ENCODE data around the gene B4GALNT4. TPM values are rescaled to one million over a fixed set of nuclear protein-coding genes. Genes with fewer than 3 reads are reported as not detected.
A peak's percentile ranks its signal among the peaks of the same experiment; 100 is the strongest.
"Not testable (repeated sequence)": the region's sequence is repeated elsewhere in the genome, so short reads cannot be mapped to it uniquely, and the experiment has no call there.

The B4GALNT4 gene
- total RNA-seq, 1 experiment from 2014 or later: 56.0 TPM

DNA sequence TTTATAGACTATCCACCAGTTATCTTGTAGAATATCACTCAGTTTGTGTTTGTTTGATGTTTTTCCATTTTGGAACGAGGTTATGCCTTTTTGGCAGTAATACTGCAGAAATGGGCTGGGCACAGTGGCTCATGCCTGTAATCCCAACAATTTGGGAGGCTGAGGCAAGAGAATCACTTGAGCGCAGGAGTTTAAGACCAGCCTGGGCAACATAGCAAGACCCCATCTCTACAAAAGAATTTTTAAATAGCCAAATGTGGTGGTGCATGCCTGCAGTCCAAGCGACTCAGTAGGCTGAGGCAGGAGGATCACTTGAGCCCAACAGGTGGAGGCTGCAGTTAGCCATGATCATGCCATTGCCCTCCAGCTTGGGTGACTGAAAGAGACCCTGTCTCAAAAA lies 22.8 kb upstream of the B4GALNT4 start:
- no peaks in the 10 kb centered on the region for H3K27me3 ChIP-seq (ENCODE audit: control insufficient read depth, insufficient read depth, low read length)
- DNase-seq: no peak
- H3K4me3 ChIP-seq (ENCODE audit: insufficient read depth, low read depth, low read length): no peak overlapping the region
- H3K36me3 ChIP-seq (replicated peaks; ENCODE audit: control insufficient read depth, insufficient read depth, low read length): no peaks in the 10 kb centered on the region

DNA sequence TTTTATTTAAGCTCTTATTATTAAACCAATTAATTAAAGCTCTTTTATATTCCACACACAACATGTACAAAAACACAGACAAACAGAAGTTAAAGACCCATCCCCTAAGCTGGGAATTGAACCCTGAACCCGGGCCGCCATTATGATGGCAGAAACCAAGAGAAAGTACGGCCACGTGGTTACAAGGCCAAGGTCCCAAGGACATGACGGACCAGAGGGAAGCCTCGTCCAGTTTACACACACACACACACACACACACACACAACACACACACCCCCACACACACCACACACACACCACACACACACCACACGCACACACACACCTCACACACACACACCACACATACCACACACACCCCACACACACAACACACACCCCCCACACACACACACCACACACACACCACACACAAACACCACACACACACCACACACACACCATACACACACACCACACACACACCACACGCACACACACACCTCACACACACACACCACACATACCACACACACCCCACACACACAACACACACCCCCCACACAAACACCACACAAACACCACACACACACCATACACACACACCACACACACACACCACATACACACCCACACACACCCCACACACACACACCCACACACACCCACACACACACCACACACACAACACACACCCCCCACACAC lies 19.9 kb upstream of the B4GALNT4 start:
- not testable (repeated sequence) for H3K27me3 ChIP-seq (ENCODE audit: control insufficient read depth, insufficient read depth, low read length); H3K4me3 ChIP-seq (ENCODE audit: insufficient read depth, low read depth, low read length); H3K36me3 ChIP-seq (replicated peaks; ENCODE audit: control insufficient read depth, insufficient read depth, low read length); DNase-seq

DNA sequence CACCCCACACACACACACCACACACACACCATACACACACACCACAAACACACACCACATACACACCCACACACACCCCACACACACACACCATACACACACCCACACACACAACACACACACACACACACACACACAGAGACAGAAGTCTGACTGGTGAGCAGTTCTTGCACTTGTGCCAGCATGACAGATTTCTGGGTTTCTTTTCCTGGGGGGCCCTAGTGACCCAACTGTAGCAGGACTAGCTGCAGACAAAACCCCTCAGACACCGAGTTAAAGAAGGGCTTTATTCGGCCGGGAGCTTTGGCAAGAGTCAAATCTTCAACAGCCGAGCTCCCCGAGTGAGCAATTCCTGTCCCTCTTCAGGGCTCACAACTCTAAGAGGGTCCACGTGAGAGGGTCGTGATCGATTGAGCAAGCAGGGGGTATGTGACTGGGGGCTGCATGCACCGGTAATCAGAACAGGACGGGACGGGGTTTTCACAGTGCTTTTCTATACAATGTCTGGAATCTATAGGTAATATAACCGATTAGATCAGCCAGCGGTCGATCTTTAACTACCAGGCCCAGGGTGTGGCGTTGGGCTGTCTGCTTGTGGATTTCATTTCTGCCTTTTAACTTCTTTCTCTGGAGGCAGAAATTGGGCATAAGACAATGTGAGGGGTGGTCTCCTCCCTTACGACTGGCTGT lies 19.1 kb upstream of the B4GALNT4 start:
- not testable (repeated sequence) for H3K4me3 ChIP-seq (ENCODE audit: insufficient read depth, low read depth, low read length); DNase-seq; H3K36me3 ChIP-seq (replicated peaks; ENCODE audit: control insufficient read depth, insufficient read depth, low read length); H3K27me3 ChIP-seq (ENCODE audit: control insufficient read depth, insufficient read depth, low read length)

DNA sequence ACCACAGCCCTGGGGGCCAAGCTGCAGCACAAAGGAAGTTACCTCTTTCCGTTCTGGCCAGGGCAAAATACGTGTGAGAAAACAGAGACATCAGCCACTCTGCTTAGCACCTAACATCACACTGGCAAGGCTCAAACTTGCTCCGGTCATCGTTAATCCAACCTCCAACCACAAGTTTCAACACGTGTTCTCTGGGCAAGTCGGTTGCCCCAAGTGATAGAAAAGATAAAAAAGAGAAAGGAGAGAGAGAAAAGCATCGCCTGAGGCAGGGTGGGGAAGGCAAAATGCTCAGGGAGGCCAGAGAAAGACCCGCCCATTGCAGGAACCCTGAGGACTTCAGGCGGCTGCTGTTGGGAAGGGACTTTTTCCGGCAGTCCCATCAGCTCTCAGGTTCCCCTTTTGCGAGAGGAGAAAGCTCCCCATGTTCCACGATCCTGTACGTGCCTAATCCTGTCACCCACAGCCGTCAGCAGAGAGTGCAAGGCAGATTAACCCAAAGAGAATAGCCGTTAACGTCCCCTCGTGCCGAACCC lies 18.5 kb upstream of the B4GALNT4 start:
- Histone ChIP-seq H3K4me3 (ENCODE audit: insufficient read depth, low read depth, low read length) (no peak overlapping the region), H3K27me3 (ENCODE audit: control insufficient read depth, insufficient read depth, low read length) (no peaks in the 10 kb centered on the region), H3K36me3 (replicated peaks; ENCODE audit: control insufficient read depth, insufficient read depth, low read length) (no peaks in the 10 kb centered on the region)
- peak; percentile 32 for DNase-seq

DNA sequence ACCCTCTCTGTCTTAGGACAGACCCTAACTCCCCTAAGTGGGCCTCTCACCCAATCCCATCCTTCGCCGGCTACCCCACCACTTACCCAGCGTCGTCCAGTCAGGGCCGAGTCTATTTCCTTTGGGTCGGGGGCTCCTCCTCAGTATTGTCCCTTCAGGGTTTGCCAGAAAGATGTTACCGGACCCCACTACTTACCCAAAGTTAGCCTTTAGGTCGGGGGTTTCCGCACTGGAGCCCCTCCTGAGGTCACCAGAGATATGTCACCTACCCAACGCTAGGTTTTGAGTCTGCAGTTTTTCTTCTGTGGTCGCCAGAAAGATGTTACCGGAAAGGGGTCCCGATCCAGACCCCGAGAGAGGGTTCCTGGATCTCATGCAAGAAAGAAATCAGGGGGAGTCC lies 17.9 kb upstream of the B4GALNT4 start:
- no peaks in the 10 kb centered on the region for H3K27me3 ChIP-seq (ENCODE audit: control insufficient read depth, insufficient read depth, low read length)
- no peaks in the 10 kb centered on the region for H3K36me3 ChIP-seq (replicated peaks; ENCODE audit: control insufficient read depth, insufficient read depth, low read length)
- no peak overlapping the region for H3K4me3 ChIP-seq (ENCODE audit: insufficient read depth, low read depth, low read length)
- DNase-seq: no peak

DNA sequence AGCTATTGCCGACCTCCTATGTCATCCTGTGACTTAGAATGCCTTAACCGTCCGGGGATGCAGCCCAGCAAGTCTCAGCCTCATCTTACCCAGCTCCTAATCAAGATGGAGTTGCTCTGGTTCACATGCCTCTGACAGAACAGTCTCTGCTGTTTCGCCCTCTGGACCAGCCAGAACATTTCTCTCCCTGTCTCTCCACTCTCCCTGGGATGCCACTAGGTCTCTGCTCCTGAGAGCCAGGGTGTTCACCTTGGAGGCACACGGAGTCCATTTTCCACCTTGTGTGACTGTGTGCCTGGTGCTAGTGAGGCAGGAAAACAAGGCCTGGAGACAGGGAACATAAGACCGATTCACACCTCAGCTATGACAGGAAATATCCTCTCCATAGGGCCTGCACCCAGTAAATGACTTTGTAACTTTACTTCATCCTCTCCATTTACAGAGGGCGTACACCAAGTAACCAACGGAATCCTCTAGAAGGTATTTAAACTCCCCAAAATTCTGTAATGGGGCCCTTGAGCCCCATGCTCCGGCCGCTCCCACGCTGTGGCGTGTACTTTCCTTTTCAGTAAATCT lies 16.8 kb upstream of the B4GALNT4 start:
- DNase-seq: no peak
- Histone ChIP-seq H3K4me3 (ENCODE audit: insufficient read depth, low read depth, low read length) (no peak overlapping the region), H3K27me3 (ENCODE audit: control insufficient read depth, insufficient read depth, low read length) (no peaks in the 10 kb centered on the region), H3K36me3 (replicated peaks; ENCODE audit: control insufficient read depth, insufficient read depth, low read length) (no peaks in the 10 kb centered on the region)

DNA sequence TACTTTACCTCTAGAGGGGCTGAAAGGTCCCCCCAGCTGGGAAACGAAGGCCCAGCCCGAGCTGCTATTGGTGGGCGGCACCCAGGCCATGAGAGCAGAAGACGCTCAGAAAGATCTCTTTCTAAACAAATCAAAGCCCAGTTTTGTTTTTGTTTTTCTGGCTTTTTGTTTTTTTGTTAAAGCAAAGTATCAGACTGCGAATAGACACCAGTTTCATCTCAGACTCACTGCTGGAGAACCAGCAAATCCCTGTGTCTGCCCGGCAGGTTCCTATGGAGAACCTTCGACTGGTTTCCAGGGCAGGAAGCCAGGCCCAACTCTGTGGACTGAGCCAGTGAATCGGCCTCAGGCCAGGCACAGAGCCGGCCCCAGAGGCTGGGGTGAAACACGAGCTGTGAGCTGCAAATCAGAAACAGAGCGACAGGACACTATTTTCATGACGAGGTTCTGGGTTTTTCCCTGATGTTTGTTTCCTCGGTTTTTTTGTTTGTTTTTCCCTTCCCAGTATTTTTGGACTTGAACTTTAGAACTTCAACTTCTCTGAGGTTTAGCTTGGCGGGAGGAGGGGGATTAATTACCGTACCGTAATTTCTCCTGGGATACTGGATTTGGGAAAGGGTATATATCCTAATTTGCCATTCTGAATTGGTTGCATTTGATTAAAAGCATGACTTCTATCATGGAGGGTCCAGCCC lies 16.0 kb upstream of the B4GALNT4 start:
- Histone ChIP-seq H3K4me3 (ENCODE audit: insufficient read depth, low read depth, low read length) (no peak overlapping the region), H3K36me3 (replicated peaks; ENCODE audit: control insufficient read depth, insufficient read depth, low read length) (no peaks in the 10 kb centered on the region), H3K27me3 (ENCODE audit: control insufficient read depth, insufficient read depth, low read length) (no peaks in the 10 kb centered on the region)
- peak; percentile 65 for DNase-seq

DNA sequence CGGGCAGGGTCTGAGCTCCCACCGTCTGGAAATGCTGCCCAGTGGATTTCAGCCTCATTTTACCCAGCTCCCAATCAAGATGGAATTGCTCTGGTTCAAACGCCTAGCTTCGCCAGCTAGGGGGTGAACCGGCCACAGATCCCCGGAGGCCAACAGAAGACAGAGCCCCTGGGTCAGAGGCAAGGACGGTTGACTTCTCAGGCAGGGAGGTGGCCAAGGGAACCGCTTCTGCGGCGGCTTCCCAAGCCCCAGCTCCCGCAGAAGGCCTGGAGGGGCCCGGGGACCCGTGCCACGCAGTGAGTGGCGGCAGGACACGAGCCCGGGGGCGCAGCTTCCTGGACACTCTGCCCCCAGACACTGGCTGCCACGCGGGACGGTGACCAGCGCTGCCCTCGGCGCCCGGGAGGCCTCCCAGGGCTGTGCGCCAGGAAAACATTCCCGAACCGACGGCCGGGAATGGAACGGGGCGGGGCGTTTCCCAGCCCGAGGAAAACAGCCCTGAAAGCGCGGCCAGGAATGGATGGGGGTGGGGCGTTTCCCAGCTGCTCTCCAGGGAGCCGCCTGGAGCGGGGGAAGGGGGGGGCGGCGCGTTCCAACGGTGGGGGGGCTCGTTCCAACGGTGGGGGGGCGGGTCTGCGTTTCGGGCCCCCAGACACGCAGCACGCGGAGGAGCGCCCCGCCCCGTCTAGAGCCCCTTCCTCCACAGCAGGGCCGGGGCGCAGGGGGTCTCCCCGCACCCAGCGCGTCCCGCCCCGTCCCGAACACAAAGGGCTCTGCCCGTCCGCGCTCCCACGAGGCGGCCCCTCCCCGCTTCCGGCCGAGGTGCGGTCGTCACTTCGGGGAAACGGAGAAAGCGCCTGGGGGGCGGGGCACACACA lies 13.5 kb upstream of the B4GALNT4 start:
- Histone ChIP-seq H3K4me3 (ENCODE audit: insufficient read depth, low read depth, low read length) (peak overlapping the region; percentile 32), H3K27me3 (ENCODE audit: control insufficient read depth, insufficient read depth, low read length) (no peaks in the 10 kb centered on the region), H3K36me3 (replicated peaks; ENCODE audit: control insufficient read depth, insufficient read depth, low read length) (no peaks in the 10 kb centered on the region)
- DNase-seq: peak; percentile 97

DNA sequence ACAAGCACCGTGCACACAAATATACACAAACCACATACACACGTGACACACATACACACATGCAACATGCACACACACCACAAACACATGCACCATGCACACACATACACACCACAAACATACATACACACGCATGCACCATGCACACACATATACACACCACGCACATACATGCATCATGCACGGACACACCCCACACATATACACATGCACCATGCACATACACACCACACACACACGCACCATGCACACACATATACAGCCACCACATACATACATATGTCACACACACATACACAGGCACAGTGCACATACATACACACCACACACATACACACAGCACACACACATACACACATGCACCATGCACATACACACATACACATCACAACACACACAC lies 12.7 kb upstream of the B4GALNT4 start:
- Histone ChIP-seq H3K27me3 (ENCODE audit: control insufficient read depth, insufficient read depth, low read length) (no peaks in the 10 kb centered on the region), H3K4me3 (ENCODE audit: insufficient read depth, low read depth, low read length) (no peak overlapping the region), H3K36me3 (replicated peaks; ENCODE audit: control insufficient read depth, insufficient read depth, low read length) (no peaks in the 10 kb centered on the region)
- no peak for DNase-seq

DNA sequence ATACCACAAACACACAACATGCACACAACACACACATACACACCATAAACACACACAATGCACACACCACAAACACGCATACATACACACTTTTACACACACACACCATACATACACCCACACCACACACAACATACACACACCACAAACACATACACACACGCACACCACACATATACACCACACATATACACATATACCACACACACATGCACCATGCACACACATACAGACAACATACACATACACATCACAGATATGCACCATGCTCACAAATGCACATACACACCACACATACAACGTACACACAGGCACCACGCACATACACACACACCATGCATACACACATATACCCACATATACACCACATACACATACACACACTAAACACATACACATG lies 11.7 kb upstream of the B4GALNT4 start:
- no peak for DNase-seq

DNA sequence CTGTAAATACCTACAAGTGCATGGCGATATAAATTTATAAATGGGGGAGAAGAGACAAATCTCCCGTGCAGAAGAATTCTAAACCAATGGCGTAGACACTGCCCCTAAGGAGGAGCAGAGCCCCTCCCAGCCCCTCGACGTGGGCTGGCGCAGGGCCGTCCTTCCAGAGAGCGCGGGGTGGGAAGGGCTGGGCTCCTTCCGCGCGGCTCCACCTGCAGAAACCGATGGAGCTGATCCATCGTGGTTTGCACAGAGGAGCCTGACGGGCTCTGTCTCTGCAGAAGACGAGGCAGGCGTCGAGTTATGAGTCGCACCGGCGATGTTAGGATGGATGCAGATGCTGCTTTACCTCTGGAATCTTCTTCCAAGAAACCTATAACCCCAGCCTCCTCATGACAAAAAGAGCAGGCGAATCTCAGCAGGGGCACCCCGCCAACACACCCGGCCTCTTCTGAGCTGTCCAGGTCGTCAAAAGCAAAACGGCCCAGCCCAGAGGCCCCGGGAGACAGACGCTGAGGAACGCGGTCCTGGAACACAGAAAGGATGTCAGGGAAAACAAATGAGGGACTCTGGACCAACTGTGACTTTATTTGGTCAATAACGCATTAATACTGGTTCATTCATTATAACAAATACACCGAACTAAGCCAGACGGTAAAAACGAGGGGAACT lies 11.0 kb upstream of the B4GALNT4 start:
- H3K27me3 ChIP-seq (ENCODE audit: control insufficient read depth, insufficient read depth, low read length): no peaks in the 10 kb centered on the region
- peak; percentile 72 for DNase-seq
- H3K4me3 ChIP-seq (ENCODE audit: insufficient read depth, low read depth, low read length): no peak overlapping the region
- H3K36me3 ChIP-seq (replicated peaks; ENCODE audit: control insufficient read depth, insufficient read depth, low read length): no peaks in the 10 kb centered on the region

More for the DNA sequence above, 11.7 kb upstream of the B4GALNT4 start:
- Histone ChIP-seq H3K27me3 (ENCODE audit: control insufficient read depth, insufficient read depth, low read length) (no peaks in the 10 kb centered on the region), H3K36me3 (replicated peaks; ENCODE audit: control insufficient read depth, insufficient read depth, low read length) (no peaks in the 10 kb centered on the region), H3K4me3 (ENCODE audit: insufficient read depth, low read depth, low read length) (no peak overlapping the region)

DNA sequence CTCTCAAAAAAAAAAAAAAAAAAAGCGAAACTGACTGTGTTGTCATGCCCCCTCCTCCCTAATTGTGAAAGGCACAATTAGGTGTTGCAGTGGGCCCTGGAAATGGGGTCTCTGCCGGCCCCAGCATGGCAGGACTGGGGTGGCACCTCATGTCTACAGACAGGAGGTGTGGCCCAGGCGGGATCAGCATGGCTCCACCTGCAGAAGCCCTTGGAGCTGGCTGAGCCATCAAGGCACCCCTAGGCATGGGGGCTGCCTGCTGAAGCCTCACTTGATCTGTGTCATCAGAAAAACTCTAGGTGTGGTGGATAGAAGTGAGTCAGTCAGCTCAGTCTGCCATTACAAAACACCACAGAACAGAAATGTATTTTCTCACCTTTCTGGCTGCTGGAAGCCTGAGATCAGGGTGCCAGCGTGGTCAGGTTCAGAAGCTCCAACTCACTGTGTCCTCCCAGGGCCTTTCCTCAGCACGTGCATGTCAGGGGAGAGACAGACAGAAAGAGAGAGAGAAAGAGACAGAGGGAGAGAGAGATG lies 10.1 kb upstream of the B4GALNT4 start:
- H3K4me3 ChIP-seq (ENCODE audit: insufficient read depth, low read depth, low read length): no peak overlapping the region
- DNase-seq: peak; percentile 22
- no peaks in the 10 kb centered on the region for H3K36me3 ChIP-seq (replicated peaks; ENCODE audit: control insufficient read depth, insufficient read depth, low read length)
- H3K27me3 ChIP-seq (ENCODE audit: control insufficient read depth, insufficient read depth, low read length): no peaks in the 10 kb centered on the region
